Gastroesophageal sphincter (tissue), 3 donors: ENCODE measurements around the gene WDHD1.
"Not testable (repeated sequence)": the region's sequence is repeated elsewhere in the genome, so short reads cannot be mapped to it uniquely, and the experiment has no call there.

ENCODE experiments used
- CTCF ChIP-seq, 4 experiments: fragments of 200-600 bp in 2 of 4; fragments of 450-650 bp in 2 of 4; sonication (generic) in 1 of 4; IDR thresholded peaks; one replicate each; pipeline ENCODE4 v1.5.1; 2017 to 2019; ENCODE audit warnings: antibody characterized with exemption in 4 of 4, mild to moderate bottlenecking in 2 of 4, moderate library complexity in 2 of 4
- EP300 ChIP-seq: sonication (generic); formaldehyde crosslinking; IDR thresholded peaks from one replicate; pipeline ENCODE4 v1.6.1; 2017; ENCODE audit warnings: antibody characterized with exemption, mild to moderate bottlenecking
- POLR2A ChIP-seq, 2 donors: fragments of 450-650 bp; IDR thresholded peaks; one replicate each; pipeline ENCODE4 v1.6.1; 2017; ENCODE audit warnings: antibody characterized with exemption in 2 of 2, mild to moderate bottlenecking in 2 of 2, moderate library complexity in 1 of 2
- POLR2AphosphoS5 ChIP-seq: sonication (generic); formaldehyde crosslinking; IDR thresholded peaks from one replicate; pipeline ENCODE4 v1.6.1; 2017; ENCODE audit warnings: antibody characterized with exemption

- TF ChIP-seq CTCF (IDR thresholded peaks at IDR 0.05); POLR2AphosphoS5; POLR2A (IDR thresholded peaks at IDR 0.05); EP300: not testable (repeated sequence)
Observed at GRCh38 chr14:55037995-55038394, 11.1 kb upstream of the WDHD1 start.
